GM19468 (cell line): Measurements from ENCODE around the gene SND1.

ENCODE experiments used
- ATAC-seq: cut with Tn5 transposase; IDR thresholded peaks from one replicate; pipeline ENCODE4 v1.9.1; 2021; ENCODE audit warnings: mild to moderate bottlenecking, moderate library complexity, moderate number of reproducible peaks; ENCODE audit not compliant: unreplicated experiment; ENCODE audit errors: extremely low read depth

The SND1 gene

GRCh38 chr7:127761196-127761595, 109.2 kb downstream of the SND1 start:
- no peak for ATAC-seq

- no peak for ATAC-seq
These were observed 112.7 kb downstream of the SND1 start for GRCh38 chr7:127764681-127765080.

DNA sequence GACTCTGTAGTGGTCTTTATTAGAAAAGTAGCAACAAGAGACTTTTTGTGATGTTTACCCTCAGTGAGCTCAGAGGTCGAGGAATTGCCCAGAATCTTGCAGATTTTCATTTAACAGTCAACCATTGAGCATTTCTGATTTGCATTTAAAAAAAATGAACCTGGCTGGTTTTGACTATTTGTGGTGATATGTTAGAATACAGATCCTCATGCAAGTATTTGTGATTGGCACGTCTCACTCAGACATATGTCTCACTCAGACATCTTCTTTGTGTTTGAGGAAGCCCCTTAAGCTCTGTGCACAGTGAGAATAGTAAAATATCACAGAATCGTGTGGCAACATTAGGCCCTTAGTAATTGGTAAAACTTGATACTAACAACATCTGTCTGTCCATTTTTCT, 113.2 kb downstream of the SND1 start:
- ATAC-seq = no peak

- no peak for ATAC-seq
These were observed 115.0 kb downstream of the SND1 start for GRCh38 chr7:127766831-127767459.

GRCh38 chr7:127768241-127768640, 116.2 kb downstream of the SND1 start:
- no peak for ATAC-seq

- no peak for ATAC-seq
These were observed 117.1 kb downstream of the SND1 start for GRCh38 chr7:127769137-127769536.

DNA sequence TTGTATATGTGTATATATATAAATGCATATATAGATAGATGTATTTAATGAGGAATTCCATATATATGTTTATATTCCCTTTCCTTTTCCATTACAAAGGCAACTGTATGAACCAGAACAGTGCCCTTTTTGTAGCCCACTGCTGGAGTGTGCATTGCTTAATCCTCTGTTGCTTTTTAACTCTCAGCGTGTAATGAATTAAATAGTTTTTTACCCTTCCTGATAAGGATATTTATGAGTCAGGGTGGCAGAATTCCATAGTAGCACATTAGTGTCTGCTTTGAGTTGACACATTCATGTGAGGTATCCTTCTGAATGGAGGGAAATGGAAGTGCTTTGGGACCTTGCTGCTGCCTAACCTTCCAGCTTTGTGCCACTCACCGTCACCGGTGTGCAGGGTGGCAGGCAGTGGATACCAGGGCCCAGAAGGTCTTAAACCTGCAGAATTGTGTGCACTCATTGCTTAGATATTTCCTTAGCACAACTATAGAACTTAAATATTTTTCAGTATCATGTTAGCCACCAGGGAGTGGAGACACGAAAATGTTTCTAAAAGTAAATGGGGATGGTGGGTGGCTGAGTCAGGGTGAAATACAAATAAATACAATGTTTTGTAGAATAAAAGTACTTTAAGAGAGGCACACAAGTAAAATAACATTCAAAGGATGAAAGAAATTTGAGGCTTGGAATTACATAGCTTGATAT, 117.9 kb downstream of the SND1 start:
- ATAC-seq = no peak

GRCh38 chr7:127770885-127771284, 118.9 kb downstream of the SND1 start:
- no peak for ATAC-seq

DNA sequence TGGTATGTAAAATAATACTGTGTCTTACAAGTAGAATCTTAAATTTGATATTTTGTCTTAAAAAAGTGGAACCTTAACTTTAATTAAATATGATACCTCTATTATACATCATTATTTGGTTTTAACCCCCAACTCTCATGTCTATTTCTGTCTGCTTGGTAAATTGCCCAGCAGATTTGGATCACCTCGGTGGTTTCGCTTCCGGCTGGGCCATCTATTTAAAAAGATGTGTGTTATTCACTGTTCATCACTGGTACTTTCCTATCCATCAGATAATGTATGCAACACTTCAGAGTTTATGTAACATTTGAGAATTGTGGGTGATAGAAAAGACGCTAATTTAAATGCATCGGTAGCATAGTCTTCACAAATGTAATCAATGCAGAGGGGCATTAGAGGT, 119.7 kb downstream of the SND1 start:
- no peak for ATAC-seq

- no peak for ATAC-seq
These were observed 124.9 kb downstream of the SND1 start for GRCh38 chr7:127776776-127777386.

GRCh38 chr7:127780489-127780888, 128.5 kb downstream of the SND1 start:
- no peak for ATAC-seq

DNA sequence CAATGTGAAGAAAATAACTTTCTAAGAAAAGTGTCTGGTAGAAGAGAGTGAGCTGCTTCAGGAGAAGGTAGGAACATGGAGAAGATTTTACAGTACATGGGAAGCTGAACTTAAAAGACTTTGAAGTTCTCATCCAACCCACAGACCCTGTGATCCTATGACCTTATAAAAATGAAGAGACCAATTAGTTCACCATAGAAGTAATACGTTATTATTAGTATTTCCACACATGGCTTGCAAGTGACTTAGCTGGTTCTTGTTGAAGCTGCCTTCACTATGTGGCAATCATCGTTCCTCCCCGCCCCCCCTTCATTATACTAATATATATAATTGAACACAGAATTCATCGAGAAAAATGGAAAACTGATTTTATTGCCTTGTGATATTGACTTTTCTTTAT, 129.1 kb downstream of the SND1 start:
- no peak for ATAC-seq

GRCh38 chr7:127782075-127782474, 130.1 kb downstream of the SND1 start:
- ATAC-seq = no peak

DNA sequence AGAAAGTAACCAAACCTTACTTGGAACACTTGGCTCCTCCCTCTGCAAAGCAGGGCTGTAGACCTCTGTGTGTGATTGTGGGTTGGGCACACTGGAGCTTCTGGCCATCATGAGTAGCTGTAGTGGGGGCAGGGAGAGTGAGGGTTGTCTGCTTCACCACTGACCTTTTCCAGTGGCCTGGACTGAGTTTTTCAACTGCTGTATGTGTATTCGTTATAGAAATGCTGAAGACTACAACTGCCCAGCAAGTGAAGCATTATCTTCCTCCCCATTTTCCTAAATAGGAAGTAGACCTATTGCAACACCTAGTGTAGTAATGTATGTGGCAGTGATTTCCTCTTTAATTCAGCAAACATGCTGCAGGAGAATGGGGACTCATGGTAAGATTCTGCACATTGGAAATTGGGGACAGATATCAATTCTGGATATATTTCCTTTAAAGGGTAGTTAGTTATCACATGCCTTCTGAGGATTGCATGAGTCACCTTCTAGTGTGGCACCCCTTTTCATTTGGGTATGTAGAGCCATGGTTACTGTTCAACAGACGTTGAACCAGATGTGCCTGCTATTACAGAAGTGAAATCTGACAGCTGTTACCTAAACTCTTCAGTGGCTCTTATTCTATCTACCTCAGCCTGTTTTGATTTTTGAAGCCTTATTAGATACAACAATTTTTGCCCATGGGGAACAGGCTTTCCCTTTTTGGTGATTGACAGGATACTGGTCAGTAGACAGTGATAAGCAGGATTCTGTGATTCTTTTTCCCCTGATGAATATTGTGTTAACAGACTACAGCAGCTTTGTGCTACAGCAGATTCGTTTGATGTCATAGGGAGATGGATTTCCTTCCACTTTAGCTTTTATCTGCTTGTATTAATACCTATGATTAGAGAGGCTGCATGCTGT, 130.9 kb downstream of the SND1 start:
- ATAC-seq = peak; percentile 77

- no peak for ATAC-seq
These were observed 134.2 kb downstream of the SND1 start for GRCh38 chr7:127786184-127786583.

GRCh38 chr7:127789031-127789430, 137.0 kb downstream of the SND1 start:
- no peak for ATAC-seq

- ATAC-seq = no peak
These were observed 139.6 kb downstream of the SND1 start for GRCh38 chr7:127791446-127792189.

DNA sequence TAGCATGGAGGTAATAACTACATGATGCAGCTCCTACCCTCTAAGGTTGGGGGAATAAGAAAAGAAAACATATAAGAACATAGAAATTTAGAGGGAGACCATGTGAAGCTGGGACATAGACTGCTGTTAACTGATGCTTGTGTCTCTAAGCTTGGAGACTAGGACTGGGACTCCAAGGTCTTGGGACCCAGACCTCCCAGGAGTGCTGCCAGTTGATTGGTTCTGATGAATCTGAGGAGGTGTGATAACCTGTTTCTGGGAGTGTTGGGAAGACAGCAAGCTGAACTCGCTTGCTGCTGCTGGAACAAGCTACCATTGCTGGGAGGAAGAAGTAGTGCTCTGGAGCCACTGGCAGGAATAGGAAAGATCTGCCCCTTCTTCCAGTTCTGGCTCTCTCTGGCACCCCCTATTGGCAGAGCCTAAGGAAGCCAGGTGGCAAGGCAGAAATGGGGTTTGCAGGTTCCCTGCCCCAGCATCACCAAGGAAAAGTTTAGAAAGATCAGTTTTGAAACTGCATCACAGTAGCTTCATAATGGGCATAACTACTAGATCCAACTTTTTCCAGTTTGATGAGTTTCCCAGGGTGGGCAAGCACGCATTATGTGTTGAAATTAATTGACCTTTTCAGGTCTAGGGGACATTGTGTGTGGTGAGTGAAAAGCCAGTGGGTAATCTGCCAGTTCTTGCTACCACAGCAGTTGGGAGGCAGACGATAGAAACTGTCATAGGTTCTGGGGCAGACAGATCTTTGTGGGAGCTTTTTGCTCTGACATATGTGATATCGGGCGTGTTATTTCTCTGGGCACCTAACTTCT, 140.7 kb downstream of the SND1 start:
- no peak for ATAC-seq

DNA sequence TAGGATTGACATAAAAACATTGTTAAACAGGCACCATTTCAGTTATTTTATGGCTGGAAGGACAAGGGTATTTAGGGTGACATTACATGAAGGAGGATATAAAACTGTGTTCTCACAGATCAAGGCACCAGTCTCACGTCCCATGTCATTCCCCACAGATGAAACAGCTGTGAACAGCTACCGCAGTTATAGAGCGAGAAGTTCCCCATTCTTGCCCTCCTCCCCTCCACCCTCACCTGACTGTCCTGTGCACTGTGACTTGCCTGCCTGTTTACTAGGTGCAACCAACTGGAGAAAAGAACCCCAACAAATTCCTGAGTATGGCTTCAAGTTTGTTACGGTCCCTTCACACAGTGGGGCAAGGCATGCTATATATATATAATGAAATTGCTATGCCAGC, 141.6 kb downstream of the SND1 start:
- no peak for ATAC-seq
